ENCODE measurements around the gene TOM1.

- TF ChIP-seq CTCF (IDR thresholded peaks at IDR 0.05), result no peak
- no peak for TF ChIP-seq ZFX (IDR thresholded peaks at IDR 0.05; ENCODE audit: borderline replicate concordance)
These were observed 80.3 kb downstream of the TOM1 start for GRCh38 chr22:35380013-35380412.

All from 22Rv1 (cell line).